ENCODE results near the gene CTAG1A.

DNA sequence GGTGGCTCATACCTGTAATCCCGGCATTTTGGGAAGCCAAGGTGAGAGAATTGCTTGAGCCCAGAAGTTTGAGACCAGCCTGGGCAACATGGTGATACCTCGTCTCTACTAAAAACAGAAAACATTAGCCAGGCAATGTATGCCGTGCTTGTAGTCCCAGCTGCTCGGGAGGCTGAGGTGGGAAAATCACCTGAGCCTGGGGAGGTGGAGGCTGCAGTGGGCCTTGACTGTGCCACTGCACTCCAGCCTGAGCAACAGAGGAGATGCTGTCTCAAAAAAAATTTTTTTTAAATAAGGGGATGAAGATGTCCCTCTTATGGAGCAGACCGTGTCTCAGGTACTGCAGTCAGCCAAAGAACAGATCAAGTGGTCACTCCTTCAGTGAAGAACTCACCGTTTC, 20.6 kb downstream of the CTAG1A start:
- TF ChIP-seq, protein P1, sequence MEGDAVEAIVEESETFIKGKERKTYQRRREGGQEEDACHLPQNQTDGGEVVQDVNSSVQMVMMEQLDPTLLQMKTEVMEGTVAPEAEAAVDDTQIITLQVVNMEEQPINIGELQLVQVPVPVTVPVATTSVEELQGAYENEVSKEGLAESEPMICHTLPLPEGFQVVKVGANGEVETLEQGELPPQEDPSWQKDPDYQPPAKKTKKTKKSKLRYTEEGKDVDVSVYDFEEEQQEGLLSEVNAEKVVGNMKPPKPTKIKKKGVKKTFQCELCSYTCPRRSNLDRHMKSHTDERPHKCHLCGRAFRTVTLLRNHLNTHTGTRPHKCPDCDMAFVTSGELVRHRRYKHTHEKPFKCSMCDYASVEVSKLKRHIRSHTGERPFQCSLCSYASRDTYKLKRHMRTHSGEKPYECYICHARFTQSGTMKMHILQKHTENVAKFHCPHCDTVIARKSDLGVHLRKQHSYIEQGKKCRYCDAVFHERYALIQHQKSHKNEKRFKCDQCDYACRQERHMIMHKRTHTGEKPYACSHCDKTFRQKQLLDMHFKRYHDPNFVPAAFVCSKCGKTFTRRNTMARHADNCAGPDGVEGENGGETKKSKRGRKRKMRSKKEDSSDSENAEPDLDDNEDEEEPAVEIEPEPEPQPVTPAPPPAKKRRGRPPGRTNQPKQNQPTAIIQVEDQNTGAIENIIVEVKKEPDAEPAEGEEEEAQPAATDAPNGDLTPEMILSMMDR (IDR thresholded peaks at IDR 0.05; ENCODE audit: poor library complexity, severe bottlenecking) = no peak
- TF ChIP-seq SMC3 (conservative IDR thresholded peaks at IDR 0.05; ENCODE audit: poor library complexity) (no peak), EZH2 (IDR thresholded peaks at IDR 0.05; ENCODE audit: borderline replicate concordance, insufficient read depth, low read length, poor library complexity, severe bottlenecking) (no peak)
